Ammon's horn (tissue), 1 donor: ENCODE measurements around the gene POLR2J.

ENCODE experiments used
- DNase-seq: peaks from one replicate; pipeline ENCODE4 v3.0.0-alpha.2; 2016; ENCODE audit warnings: low spot score

POLR2J gene

GRCh38 chr7:102436118-102436517 is 42.6 kb downstream of the POLR2J start:
- DNase-seq = no peak

DNA sequence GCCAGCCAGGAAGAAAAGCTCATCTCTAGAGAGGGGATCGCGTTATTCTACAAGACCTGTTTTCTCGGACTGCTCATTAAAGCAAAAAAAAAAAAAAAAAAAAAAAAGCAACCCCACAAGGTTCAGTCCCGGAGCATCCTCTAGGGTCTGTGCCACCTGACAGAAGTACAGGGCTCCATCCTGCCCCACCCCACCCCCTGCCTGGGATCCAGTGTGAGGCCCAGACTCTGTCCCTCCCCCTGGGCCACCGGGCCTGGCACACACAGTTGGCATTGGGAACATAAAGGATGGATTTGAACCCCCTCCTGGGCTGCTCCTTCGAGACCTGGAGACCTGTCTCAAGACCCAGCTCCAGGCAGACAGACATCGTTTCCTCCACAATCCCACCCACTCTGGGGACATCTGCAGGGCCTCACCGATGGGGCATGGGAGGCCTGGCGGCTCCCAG is 44.7 kb downstream of the POLR2J start:
- DNase-seq = no peak

- DNase-seq = peak; percentile 82
Measured at GRCh38 chr7:102433219-102434038, 45.3 kb downstream of the POLR2J start, which contains the start of gene ORAI2. Gene ORAI2, plus strand, starts transcription at chr7:102433575. Its CDS starts 5,382 bp downstream, at chr7:102438957.

DNA sequence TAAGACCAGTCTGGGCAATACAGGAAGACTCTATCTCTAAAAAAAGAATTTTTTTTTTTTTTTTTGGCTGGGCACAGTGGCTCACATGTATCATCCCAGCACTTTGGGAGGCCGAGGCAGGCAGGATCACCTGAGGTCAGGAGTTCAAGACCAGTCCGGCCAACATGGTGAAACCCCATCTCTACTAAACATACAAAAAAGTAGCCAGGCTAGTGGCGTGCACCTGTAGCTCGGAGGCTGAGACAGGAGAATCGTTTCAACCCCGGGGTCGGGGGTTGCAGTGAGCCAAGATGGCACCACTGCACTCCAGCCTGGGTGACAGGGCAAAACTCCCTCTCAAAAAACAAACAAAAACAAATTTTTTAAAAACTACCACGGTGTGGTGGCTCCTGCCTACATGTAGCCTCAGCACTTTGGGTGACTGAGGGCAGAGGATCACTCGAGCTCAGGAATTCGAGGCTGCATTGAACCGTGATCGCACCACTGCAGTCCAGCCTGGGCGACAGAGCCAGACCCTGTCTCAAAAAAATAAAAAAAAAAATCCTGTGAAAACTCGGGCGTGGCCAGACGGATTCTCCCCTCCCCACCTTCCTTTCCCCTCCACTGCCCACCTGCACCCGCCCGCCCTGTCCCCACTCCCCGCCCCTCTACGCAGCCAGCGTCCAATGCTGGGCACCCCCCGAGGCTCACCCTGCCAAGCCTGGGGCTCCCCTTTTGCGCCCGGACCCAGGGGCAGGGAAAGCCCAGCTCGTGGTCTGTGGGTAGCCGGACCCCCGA is 46.1 kb downstream of the POLR2J start:
- no peak for DNase-seq

DNA sequence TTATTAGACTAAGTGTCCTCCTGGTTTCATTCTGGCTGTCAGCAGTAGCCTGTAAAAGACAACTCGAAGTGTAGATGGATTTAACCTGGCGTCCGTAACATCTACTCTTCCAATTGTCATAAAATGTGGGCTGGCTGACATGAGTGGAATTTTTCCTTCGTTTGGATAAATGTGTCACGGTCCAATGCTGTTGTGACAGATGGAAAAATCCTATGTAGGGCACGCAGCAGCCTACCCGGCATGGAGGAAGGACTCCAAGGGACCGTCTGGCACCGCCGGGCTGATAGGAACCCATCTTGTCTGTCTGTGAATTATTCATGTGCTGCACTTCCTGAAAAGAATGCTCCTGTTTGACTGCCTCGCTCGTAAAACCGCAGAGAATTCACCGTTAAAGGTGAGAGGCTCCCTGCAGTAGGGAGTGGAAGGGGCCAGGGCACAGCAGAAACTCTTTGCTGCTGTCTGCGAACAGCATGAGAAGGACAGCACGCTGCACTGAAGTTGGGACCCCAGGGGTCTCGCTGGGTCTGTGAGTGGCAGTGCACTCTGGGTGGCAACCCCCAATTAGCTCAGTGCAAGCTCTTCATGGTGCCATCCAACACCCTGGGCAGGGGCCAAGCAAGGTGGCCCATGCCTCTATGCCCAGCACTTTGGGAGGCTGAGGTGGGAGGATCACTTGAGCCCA is 47.0 kb downstream of the POLR2J start:
- peak; percentile 66 for DNase-seq

- DNase-seq = no peak
Measured at GRCh38 chr7:102429141-102429899, 49.4 kb downstream of the POLR2J start.

- no peak for DNase-seq
Measured at GRCh38 chr7:102427019-102427405, 51.7 kb downstream of the POLR2J start.

GRCh38 chr7:102426268-102427018 is 52.3 kb downstream of the POLR2J start:
- DNase-seq = peak; percentile 48

GRCh38 chr7:102425639-102426267 is 53.0 kb downstream of the POLR2J start:
- DNase-seq = peak; percentile 67

DNA sequence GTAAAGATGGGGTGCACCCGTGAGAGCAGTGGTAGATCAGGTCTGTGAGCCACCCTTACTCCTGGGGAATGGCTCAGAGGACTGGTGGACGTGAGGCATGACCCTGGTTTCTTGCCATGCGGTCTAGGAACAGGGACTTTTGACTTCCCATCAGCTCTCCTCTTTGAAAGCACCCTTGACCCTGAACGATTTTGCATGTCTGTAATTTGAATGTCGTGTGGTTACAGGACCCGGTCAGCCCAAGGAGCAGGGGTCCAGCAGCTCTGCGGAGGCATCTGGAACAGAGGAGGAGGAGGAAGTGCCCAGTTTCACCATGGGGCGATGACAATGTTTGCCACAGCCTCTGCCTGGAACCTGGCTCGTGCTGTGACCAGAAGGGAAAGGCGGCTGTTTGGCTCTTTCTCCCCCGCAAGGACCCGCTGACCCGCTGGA is 53.9 kb downstream of the POLR2J start:
- no peak for DNase-seq

GRCh38 chr7:102424129-102424551 is 54.6 kb downstream of the POLR2J start:
- DNase-seq = no peak
